ENCODE measurements around the gene C16orf54.
"Not testable (repeated sequence)": the region's sequence is repeated elsewhere in the genome, so short reads cannot be mapped to it uniquely, and the experiment has no call there.

Gene C16orf54, protein sequence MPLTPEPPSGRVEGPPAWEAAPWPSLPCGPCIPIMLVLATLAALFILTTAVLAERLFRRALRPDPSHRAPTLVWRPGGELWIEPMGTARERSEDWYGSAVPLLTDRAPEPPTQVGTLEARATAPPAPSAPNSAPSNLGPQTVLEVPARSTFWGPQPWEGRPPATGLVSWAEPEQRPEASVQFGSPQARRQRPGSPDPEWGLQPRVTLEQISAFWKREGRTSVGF

GRCh38 chr16:29745853-29746345 lies at the start of gene C16orf54:
Gene C16orf54 (minus strand): TSS chr16:29745990. CDS start chr16:29744951, 1,039 bp downstream.
- no peak for DNase-seq

DNA sequence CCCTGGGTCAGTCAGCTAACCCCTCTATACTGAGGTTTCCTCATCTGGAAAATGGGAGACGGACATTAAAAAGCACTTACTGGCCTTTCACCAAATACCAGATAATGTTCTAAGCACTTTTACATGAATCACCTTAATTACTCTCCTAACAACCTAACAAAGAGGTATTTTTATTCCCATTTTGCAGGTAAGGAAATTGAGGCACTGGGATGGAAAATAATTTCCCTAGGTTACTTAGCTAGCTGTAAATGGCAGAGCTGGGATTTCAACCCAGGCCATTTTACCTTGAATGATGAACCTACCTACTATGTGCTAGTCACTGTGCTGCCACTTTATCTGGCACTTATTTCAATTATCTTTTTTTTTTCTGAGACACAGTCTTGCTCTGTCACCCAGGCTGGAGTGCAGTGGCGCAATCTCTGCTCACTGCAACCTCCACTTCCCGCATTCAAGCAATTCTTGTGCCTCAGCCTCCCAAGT lies 48.5 kb upstream of the C16orf54 start:
- DNase-seq = no peak

DNA sequence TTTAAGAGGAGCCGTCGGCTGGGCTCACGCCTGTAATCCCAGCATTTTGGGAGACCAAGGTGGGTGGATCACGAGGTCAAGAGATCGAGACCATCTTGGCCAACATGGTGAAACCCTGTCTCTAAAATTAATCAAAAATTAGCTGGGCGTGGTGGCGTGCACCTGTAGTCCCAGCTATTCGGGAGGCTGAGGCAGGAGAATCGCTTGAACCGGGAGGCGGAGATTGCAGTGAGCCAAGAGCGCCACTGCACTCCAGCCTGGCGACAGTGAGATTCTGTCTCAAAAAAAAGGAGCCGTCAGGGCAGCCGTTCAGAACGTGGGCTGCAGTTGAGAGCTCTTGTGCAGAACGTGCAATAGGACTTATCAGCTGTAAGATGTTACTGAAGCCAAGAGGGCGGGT lies 47.4 kb upstream of the C16orf54 start:
- not testable (repeated sequence) for DNase-seq

- DNase-seq = no peak
These were observed 46.3 kb upstream of the C16orf54 start for GRCh38 chr16:29791845-29792807.

DNA sequence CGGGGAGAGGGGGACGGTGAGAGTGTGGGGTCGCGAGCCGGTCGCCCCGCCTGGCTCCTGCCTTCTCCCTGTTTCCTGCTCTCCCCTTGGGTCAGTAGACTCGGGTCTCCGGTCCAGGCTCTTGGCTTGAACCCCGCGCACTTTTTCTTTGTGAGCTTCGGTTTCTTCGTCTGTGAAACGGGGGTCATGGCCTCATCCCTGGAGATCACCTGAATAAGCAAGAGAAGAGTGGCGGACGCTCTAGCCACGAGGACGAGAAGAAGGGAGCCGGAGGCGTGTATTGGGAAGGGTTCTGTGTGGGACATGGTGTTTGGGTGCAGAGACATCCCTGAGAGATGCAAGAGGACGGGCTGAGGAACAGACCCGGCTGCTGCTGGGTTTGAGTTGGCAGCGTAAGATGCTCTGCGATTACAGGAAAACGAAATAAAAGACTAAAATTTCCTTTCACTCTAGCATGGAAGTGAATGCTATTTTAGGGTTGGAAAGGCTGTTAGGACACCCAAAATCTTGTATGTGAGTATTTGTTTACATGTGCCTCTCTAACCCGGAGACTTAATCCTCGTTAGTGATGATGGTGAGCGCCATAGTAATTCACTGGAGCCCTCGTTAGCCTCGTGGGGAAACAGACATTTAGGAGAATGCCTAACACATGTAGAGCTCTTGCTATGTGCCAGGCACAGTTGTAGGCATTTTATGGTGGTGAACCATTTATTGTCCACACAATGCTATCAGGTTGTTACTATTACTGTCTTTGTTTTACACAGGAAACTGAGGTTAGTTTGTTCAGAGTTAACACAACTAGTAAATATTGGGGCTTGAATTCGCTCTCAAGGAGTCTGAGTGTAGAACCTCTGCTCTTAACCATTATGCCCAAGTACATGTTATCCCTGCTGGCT lies 45.4 kb upstream of the C16orf54 start:
- DNase-seq = no peak

GRCh38 chr16:29790183-29790948 lies 44.6 kb upstream of the C16orf54 start, which contains the start of gene KIF22:
Gene KIF22 (plus strand): TSS chr16:29790751. CDS start chr16:29790760, 9 bp downstream.
- DNase-seq = peak; percentile 98 to 99

DNA sequence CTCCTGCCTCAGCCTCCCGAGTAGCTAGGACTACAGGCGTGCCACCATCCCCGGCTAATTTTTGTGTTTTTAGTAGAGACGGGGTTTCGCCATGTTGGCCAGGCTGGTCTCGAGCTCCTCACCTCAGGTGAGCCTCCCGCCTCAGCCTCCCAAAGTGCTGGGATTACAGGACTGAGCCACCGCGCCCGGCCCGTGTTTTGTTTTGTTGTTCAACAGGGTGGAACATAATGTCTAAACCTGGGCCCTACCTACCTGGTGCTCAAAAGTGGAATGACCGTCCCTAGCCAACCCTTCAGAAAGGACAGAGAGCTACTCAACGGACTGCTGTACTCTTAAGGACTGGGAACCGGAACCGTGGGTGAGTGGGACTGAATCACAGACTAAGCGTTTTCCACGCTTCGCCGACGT lies 44.0 kb upstream of the C16orf54 start:
- no peak for DNase-seq

DNA sequence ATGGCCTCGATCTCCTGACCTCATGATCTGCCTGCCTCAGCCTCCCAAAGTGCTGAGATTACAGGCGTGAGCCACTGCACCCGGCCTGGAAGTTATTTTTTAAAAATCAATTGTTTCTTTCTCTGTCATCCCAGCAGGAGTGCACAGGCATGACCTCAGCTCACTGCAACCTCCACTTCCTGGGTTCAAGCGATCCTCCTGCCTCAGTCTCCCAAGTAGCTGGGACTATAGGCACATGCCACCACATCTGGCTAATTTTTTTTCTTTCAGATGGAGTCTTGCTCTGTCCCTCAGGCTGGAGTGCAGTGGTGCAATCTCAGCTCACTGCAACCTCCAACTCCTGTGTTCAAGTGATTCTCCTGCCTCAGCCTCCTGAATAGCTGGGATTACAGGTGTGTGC lies 41.4 kb upstream of the C16orf54 start:
- not testable (repeated sequence) for DNase-seq

- no peak for DNase-seq
These were observed 39.2 kb upstream of the C16orf54 start for GRCh38 chr16:29784901-29785500.

- DNase-seq = no peak
These were observed 38.4 kb upstream of the C16orf54 start for GRCh38 chr16:29784157-29784556.

DNA sequence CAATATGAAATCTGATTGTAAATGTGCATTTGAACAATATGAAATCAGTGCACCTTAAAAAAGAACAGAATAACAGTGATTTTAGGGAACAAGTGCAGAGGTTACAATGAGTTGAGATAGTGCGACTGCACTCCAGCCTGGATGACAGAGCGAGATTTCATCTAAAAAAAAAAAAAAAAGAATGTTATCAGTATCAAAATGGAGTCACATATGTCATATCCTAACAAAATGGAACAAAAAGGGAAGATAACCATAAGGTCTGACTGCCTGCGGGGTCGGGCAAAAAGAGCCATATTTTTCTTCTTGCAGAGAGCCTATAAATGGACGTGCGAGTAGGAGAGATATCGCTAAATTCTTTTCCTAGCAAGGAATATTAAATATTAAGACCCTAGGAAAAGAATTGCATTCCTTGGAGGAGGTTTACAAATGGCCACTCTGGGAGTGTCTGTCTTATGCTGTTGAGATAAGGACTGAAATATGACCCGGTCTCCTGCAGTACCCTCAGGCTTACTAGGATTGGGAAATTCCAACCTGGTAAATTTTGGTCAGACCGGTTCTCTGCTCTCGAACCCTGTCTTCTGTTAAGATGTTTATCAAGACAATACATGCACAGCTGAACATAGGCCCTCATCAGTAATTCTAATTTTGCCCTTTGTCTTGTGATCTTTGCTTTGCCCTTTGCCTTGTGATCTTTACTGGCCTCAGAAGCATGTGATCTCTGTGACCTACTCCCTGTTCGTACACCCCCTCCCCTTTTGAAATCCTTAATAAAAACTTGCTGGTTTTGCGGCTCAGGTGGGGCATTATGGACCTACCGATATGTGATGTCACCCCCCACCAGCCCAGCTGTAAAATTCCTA lies 37.5 kb upstream of the C16orf54 start:
- not testable (repeated sequence) for DNase-seq

GRCh38 chr16:29779474-29779873 lies 33.7 kb upstream of the C16orf54 start:
- DNase-seq = no peak

DNA sequence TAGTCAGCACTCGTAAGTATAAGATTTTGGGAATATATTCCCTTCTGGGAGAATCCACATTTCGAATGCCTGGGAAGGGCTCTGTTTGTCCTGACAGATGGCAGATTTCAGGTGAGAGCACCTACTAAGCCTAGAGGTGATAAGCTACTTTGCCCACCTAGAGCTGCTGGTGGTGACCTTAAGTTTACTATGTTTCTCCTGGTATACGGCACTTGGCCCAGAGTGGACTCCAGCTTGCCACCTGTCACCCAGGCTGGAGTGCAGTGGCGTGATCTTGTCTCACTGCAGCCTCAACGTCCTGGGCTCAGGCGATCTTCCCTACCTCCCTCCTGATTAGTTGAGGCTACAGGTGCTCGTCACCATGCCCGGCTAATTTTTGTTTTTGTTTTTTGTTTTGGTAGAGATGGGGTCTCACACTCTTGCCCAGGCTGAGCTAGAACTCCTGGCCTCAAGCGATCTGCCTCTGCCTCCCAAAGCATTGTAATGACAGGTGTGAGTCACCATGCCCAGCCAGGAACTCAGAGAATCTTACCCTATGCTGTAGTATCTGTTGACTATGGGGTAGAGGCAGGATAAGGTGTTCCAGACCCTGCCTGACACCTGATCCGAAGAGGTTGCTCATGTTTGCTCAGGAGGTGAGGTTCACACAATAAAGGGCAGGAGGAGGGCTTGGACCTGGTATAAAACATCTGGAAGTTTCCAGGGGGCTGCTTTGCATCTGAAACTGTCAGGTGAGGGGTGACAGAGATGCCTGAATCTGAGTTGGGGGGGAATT lies 32.0 kb upstream of the C16orf54 start, which contains the start of gene ZG16:
Gene ZG16 (plus strand): TSS at position 681 of the 775 bp plus-strand sequence. CDS start 1,011 bp downstream, outside the sequence.
- DNase-seq = no peak

- no peak for DNase-seq
These were observed 30.1 kb upstream of the C16orf54 start for GRCh38 chr16:29775742-29776408.

GRCh38 chr16:29774730-29775129 lies 28.9 kb upstream of the C16orf54 start:
- DNase-seq = no peak

DNA sequence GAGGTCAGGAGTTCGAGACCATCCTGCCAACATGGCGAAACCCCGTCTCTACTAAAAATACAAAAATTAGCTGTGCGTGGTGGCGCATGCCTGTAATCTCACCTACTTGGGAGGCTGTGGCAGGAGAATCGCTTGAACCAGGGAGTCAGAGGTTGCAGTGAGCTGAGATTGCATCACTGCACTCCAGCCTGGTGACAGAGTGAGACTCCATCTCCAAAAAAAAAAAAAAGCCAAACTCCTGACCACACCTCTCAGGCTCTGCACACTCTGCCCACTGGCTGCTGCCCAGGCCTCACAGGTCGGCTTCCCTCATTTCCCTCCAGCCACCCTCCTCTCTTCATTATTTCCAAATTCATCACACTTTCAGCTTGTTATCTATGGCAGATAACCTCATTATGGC lies 26.5 kb upstream of the C16orf54 start:
- DNase-seq = not testable (repeated sequence)

DNA sequence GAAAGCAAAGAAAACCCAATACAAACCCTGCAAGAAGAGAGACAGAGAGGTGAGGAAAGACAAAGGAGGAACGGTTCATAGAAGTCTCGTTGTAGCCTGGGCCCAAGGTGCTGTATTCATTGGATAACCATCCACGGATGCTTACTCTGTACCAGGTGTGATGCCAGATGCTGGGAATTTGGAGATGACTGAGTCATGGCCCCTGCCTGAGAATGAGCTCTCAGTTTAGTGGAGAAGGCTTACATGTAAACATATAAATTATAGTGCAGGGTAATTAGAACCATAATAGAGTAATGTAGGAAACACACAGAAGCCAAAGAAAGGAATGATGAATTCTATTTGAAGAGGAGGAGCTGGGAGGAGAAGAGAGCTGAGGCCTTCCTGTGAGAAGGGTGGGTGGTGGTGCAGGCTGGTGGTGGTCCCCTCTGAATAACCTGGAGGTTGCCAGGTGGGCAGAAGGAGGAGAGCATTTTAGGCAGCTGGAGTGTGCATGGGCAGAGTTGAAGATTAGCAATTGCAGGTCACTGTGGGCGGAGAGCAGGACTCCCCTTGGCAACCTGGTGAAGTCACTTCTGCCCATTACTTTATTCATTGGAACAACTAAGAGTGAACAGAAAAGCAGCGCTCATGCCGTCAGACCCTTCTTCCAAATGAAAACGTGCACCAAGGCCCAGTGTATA lies 24.6 kb upstream of the C16orf54 start:
- no peak for DNase-seq

GRCh38 chr16:29769507-29769906 lies 23.7 kb upstream of the C16orf54 start:
- no peak for DNase-seq
